Activated naive CD4-positive, alpha-beta T cell treated with anti-CD3 and anti-CD28 coated beads, Interleukin-2, amount 50 U/mL, for 72 hours (primary cell): ENCODE results near the gene IFITM2. TPM values are rescaled to one million over a fixed set of nuclear protein-coding genes. Genes with fewer than 3 reads are reported as not detected.

ENCODE experiments used
- ATAC-seq, 2 donors: fragments of 150-1000 bp; cut with Tn5 transposase; 2 replicates each; pipeline ENCODE4 v1.10.0; 2021; ENCODE audit warnings: mild to moderate bottlenecking in 2 of 2, moderate library complexity in 2 of 2
- DNase-seq, 2 donors: peaks; one replicate each; pipeline ENCODE4 v3.0.0; 2021 to 2022; ENCODE audit warnings: low spot score in 2 of 2
- H3K27ac Mint-ChIP-seq, 2 donors: one replicate each; pipeline ENCODE4 v1.8.0; 2022; ENCODE audit warnings: mild to moderate bottlenecking in 2 of 2, mixed read lengths in 2 of 2
- H3K36me3 Mint-ChIP-seq, 2 donors: one replicate each; pipeline ENCODE4 v1.8.0; 2022; ENCODE audit warnings: mixed read lengths in 2 of 2
- H3K9me3 Mint-ChIP-seq, 2 donors: one replicate each; pipeline ENCODE4 v1.8.0; 2022; ENCODE audit warnings: mixed read lengths in 2 of 2
- total RNA-seq, 2 donors: library from RNA; stranded (reverse); gene quantifications; one replicate each; pipeline ENCODE4 v1.2.3, GENCODE V29; 2022

IFITM2 gene
- total RNA-seq, 2 donors from 2014 or later = 385 to 785 TPM

DNA sequence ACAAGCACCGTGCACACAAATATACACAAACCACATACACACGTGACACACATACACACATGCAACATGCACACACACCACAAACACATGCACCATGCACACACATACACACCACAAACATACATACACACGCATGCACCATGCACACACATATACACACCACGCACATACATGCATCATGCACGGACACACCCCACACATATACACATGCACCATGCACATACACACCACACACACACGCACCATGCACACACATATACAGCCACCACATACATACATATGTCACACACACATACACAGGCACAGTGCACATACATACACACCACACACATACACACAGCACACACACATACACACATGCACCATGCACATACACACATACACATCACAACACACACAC is 49.0 kb downstream of the IFITM2 start:
- no peak for ATAC-seq
- no peak for DNase-seq
- H3K36me3 Mint-ChIP-seq = peaks cover 0 to 12% of the 10 kb centered on the region in 2 donors
- H3K27ac Mint-ChIP-seq = no peak overlapping the region
- H3K9me3 Mint-ChIP-seq = peaks cover 0 to 6% of the 10 kb centered on the region in 2 donors

DNA sequence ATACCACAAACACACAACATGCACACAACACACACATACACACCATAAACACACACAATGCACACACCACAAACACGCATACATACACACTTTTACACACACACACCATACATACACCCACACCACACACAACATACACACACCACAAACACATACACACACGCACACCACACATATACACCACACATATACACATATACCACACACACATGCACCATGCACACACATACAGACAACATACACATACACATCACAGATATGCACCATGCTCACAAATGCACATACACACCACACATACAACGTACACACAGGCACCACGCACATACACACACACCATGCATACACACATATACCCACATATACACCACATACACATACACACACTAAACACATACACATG is 50.0 kb downstream of the IFITM2 start:
- H3K9me3 Mint-ChIP-seq = peaks cover 0 to 6% of the 10 kb centered on the region in 2 donors

DNA sequence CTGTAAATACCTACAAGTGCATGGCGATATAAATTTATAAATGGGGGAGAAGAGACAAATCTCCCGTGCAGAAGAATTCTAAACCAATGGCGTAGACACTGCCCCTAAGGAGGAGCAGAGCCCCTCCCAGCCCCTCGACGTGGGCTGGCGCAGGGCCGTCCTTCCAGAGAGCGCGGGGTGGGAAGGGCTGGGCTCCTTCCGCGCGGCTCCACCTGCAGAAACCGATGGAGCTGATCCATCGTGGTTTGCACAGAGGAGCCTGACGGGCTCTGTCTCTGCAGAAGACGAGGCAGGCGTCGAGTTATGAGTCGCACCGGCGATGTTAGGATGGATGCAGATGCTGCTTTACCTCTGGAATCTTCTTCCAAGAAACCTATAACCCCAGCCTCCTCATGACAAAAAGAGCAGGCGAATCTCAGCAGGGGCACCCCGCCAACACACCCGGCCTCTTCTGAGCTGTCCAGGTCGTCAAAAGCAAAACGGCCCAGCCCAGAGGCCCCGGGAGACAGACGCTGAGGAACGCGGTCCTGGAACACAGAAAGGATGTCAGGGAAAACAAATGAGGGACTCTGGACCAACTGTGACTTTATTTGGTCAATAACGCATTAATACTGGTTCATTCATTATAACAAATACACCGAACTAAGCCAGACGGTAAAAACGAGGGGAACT is 50.6 kb downstream of the IFITM2 start:
- ATAC-seq (no peak), DNase-seq (no peak)
- peaks cover 0 to 12% of the 10 kb centered on the region in 2 donors for H3K36me3 Mint-ChIP-seq
- H3K27ac Mint-ChIP-seq = no peak overlapping the region
- H3K9me3 Mint-ChIP-seq = peaks cover 0 to 6% of the 10 kb centered on the region in 2 donors

More for the DNA sequence above, 50.0 kb downstream of the IFITM2 start:
- ATAC-seq = no peak
- Mint-ChIP-seq H3K36me3 (peaks cover 0 to 12% of the 10 kb centered on the region in 2 donors), H3K27ac (no peak overlapping the region)
- DNase-seq = no peak

Other genes starting within 250 kb of the IFITM2 start
- gene SCGB1C1, start 114.7 kb upstream of the IFITM2 start, total RNA-seq = under 1 TPM in 1 of 2 donors, not detected in 1; 0.64 TPM
- 10 to 100 TPM; 53.3 to 81.6 TPM for gene BET1L, start 100.4 kb upstream of the IFITM2 start, total RNA-seq
- 100 to 1,000 TPM; 110 to 179 TPM for gene RIC8A, start 100.1 kb upstream of the IFITM2 start, total RNA-seq
- gene SIRT3, start 71.5 kb upstream of the IFITM2 start, total RNA-seq = 10 to 100 TPM; 11.7 to 38.7 TPM
- gene PSMD13, start 70.8 kb upstream of the IFITM2 start, total RNA-seq = 100 to 1,000 TPM; 196 to 273 TPM
- 1 to 10 TPM in 1 of 2 donors, under 1 TPM in 1; 0.88 to 2.5 TPM for gene NLRP6, start 29.4 kb upstream of the IFITM2 start, total RNA-seq
- 100 to 1,000 TPM in 1 of 2 donors, 10 to 100 TPM in 1; 97.8 to 695 TPM for gene PGGHG, start 18.7 kb upstream of the IFITM2 start, total RNA-seq
- gene IFITM5, start 8.3 kb upstream of the IFITM2 start, total RNA-seq = not detected
- 100 to 1,000 TPM in 1 of 2 donors, 10 to 100 TPM in 1; 91.3 to 436 TPM for gene IFITM1, start 6.2 kb downstream of the IFITM2 start, total RNA-seq
- gene IFITM3, start 13.0 kb downstream of the IFITM2 start, total RNA-seq = 100 to 1,000 TPM in 1 of 2 donors, 10 to 100 TPM in 1; 51.8 to 139 TPM
- gene B4GALNT4, start 61.7 kb downstream of the IFITM2 start, total RNA-seq = 10 to 100 TPM in 1 of 2 donors, 1 to 10 TPM in 1; 6.6 to 13.6 TPM
- under 1 TPM in 1 of 2 donors, not detected in 1; 0.12 TPM for gene PKP3, start 86.4 kb downstream of the IFITM2 start, total RNA-seq
- 10 to 100 TPM; 63.8 to 80.8 TPM for gene SIGIRR, start 107.2 kb downstream of the IFITM2 start, total RNA-seq
- gene ANO9, start 134.2 kb downstream of the IFITM2 start, total RNA-seq = 10 to 100 TPM; 61.2 to 69.3 TPM
- gene PTDSS2, start 142.5 kb downstream of the IFITM2 start, total RNA-seq = 10 to 100 TPM; 23.6 to 23.8 TPM
- gene RNH1, start 199.4 kb downstream of the IFITM2 start, total RNA-seq = 10 to 100 TPM; 90.9 to 98.0 TPM
- 10 to 100 TPM; 29.9 to 38.6 TPM for gene HRAS, start 227.8 kb downstream of the IFITM2 start, total RNA-seq
- 1 to 10 TPM; 1.7 to 2.8 TPM for gene LRRC56, start 229.7 kb downstream of the IFITM2 start, total RNA-seq